ENCODE data around the gene IGSF9. TPM values are rescaled to one million over a fixed set of nuclear protein-coding genes. Genes with fewer than 3 reads are reported as not detected.

The IGSF9 gene
- total RNA-seq, 1 donor from 2014 or later, result 0.16 TPM

Small RNA genes lying within 50 kb of the gene (microRNA-seq; reads per million reads assigned to microRNA genes)
- gene MIR4259, result not detected

Other genes starting within 250 kb of the IGSF9 start
- not detected in 2 replicates for gene CRP, start 231.0 kb downstream of the IGSF9 start, total RNA-seq
- 14.9 and 26.5 TPM in 2 replicates for gene DUSP23, start 164.7 kb downstream of the IGSF9 start, total RNA-seq
- gene FCRL6, start 143.3 kb downstream of the IGSF9 start, total RNA-seq, result not detected in 2 replicates
- gene SLAMF8, start 118.7 kb downstream of the IGSF9 start, total RNA-seq, result 0.05 TPM in 2 replicates
- gene VSIG8, start 83.0 kb downstream of the IGSF9 start, total RNA-seq, result not detected in 2 replicates
- gene CFAP45, start 45.4 kb downstream of the IGSF9 start, total RNA-seq, result not detected in 2 replicates
- 65.1 and 75.5 TPM in 2 replicates for gene TAGLN2, start 20.1 kb downstream of the IGSF9 start, total RNA-seq
- not detected in 2 replicates for gene SLAMF9, start 8.6 kb upstream of the IGSF9 start, total RNA-seq
- 3.3 and 3.7 TPM in 2 replicates for gene PIGM, start 86.4 kb upstream of the IGSF9 start, total RNA-seq
- not detected in 2 replicates for gene KCNJ10, start 124.5 kb upstream of the IGSF9 start, total RNA-seq
- not detected in 2 replicates for gene KCNJ9, start 135.9 kb upstream of the IGSF9 start, total RNA-seq
- gene IGSF8, start 153.0 kb upstream of the IGSF9 start, total RNA-seq, result 27.9 and 33.5 TPM in 2 replicates
- gene ATP1A2, start 170.1 kb upstream of the IGSF9 start, total RNA-seq, result 28.2 and 60.4 TPM in 2 replicates
- gene ATP1A4, start 206.0 kb upstream of the IGSF9 start, total RNA-seq, result 0.10 and 0.19 TPM in 2 replicates
- 9.4 and 12.2 TPM in 2 replicates for gene CASQ1, start 245.0 kb upstream of the IGSF9 start, total RNA-seq

Data from myocyte (in vitro differentiated cells).